Neural progenitor cell (in vitro differentiated cells): ENCODE measurements around the gene TNP1. TPM values are rescaled to one million over a fixed set of nuclear protein-coding genes. Genes with fewer than 3 reads are reported as not detected.

Experiments
- DNase-seq: peaks from one replicate; pipeline ENCODE4 v3.0.0-alpha.2; 2016; ENCODE audit warnings: low spot score
- H2AFZ ChIP-seq: fragments of 200-600 bp; sonication (generic); replicated peaks from 2 replicates; pipeline ENCODE4 v1.6.1; 2016; ENCODE audit warnings: antibody characterized with exemption
- H3F3A ChIP-seq: fragments of 200-600 bp; sonication (generic); 2 replicates; pipeline ENCODE4 v1.6.1; 2016; ENCODE audit warnings: antibody characterized with exemption, low read depth
- H3K27ac ChIP-seq: fragments of 200-600 bp; sonication (generic); 2 replicates; pipeline ENCODE4 v1.5.1; 2016; ENCODE audit warnings: mild to moderate bottlenecking
- H3K27me3 ChIP-seq: fragments of 200-600 bp; sonication (generic); 2 replicates; pipeline ENCODE4 v1.6.1; 2016; ENCODE audit warnings: mild to moderate bottlenecking, moderate library complexity
- H3K36me3 ChIP-seq: fragments of 200-600 bp; sonication (generic); 2 replicates; pipeline ENCODE4 v1.5.1; 2016
- H3K4me1 ChIP-seq: fragments of 200-600 bp; sonication (generic); 2 replicates; pipeline ENCODE4 v1.6.1; 2016; ENCODE audit warnings: mixed run types
- H3K4me2 ChIP-seq: fragments of 200-600 bp; sonication (generic); 2 replicates; pipeline ENCODE4 v1.6.1; 2016
- H3K4me3 ChIP-seq: fragments of 200-600 bp; sonication (generic); 2 replicates; pipeline ENCODE4 v1.5.1; 2016
- H3K79me2 ChIP-seq: fragments of 200-600 bp; sonication (generic); 2 replicates; pipeline ENCODE4 v1.6.1; 2016; ENCODE audit warnings: low read depth
- H3K9ac ChIP-seq: fragments of 200-600 bp; sonication (generic); 2 replicates; pipeline ENCODE4 v1.6.1; 2016
- H3K9me3 ChIP-seq: fragments of 200-600 bp; sonication (generic); 2 replicates; pipeline ENCODE4 v1.5.1; 2016; ENCODE audit warnings: low read depth
- H4K20me1 ChIP-seq: fragments of 200-600 bp; sonication (generic); 2 replicates; pipeline ENCODE4 v1.6.1; 2016; ENCODE audit warnings: low read depth
- H3K27ac Mint-ChIP-seq: 3 replicates; pipeline ENCODE4 v1.8.0; 2021; ENCODE audit warnings: mixed read lengths
- H3K27me3 Mint-ChIP-seq: 2 replicates; pipeline ENCODE4 v1.8.0; 2022; ENCODE audit warnings: low read depth, mild to moderate bottlenecking, inconsistent platforms, moderate library complexity, mixed read lengths; ENCODE audit not compliant: insufficient read depth
- H3K36me3 Mint-ChIP-seq: 3 replicates; pipeline ENCODE4 v1.8.0; 2021; ENCODE audit warnings: mixed read lengths
- H3K4me1 Mint-ChIP-seq: 3 replicates; pipeline ENCODE4 v1.8.0; 2021; ENCODE audit warnings: mixed read lengths
- H3K4me3 Mint-ChIP-seq: 3 replicates; pipeline ENCODE4 v1.8.0; 2021; ENCODE audit warnings: mild to moderate bottlenecking, moderate library complexity, mixed read lengths
- H3K9me3 Mint-ChIP-seq: 3 replicates; pipeline ENCODE4 v1.8.0; 2020; ENCODE audit warnings: mixed read lengths
- EZH2 ChIP-seq: fragments of 200-600 bp; sonication (generic); IDR thresholded peaks from 2 replicates; pipeline ENCODE4 v1.6.1; 2017; ENCODE audit warnings: antibody characterized with exemption, mild to moderate bottlenecking, moderate library complexity
- EZH2phosphoT487 ChIP-seq: fragments of 200-600 bp; sonication (generic); IDR thresholded peaks from 2 replicates; pipeline ENCODE4 v1.6.1; 2017; ENCODE audit warnings: antibody characterized with exemption
- total RNA-seq: library from RNA; depleted of rRNA; stranded (reverse); fragments of >200 nt; gene quantifications from 2 replicates; pipeline ENCODE4 v1.2.3, GENCODE V29; 2015; ENCODE audit warnings: low replicate concordance
- TF ChIP-seq, protein P1 (sequence below): fragments of 200-600 bp; sonication (generic); IDR thresholded peaks from 2 replicates; pipeline ENCODE4 v1.5.1; 2017; ENCODE audit warnings: antibody characterized with exemption, mild to moderate bottlenecking

The TNP1 gene
- total RNA-seq, 1 donor from 2014 or later, result not detected

DNA sequence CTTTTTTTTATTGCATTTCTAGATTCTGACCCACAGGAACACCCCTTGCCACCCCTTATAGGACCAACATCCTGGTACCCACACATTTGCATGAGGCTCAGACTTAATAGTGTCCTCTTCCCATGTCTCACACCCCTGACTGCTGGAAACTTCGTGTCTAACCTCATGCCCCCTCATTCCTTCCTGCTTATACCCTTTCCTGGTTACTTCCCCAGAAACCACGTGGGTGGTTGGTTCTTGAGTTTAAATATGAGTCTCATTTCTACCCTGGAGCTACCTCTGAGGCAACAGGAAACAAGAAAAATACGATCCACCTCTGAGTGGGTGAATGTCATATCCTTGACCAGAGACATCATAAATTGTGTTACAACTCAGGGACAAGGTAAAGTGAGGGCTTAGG lies 1.6 kb downstream of the TNP1 start:
- Histone ChIP-seq H3K79me2 (no peaks in the 10 kb centered on the region), H2AFZ (no peak overlapping the region), H3F3A (peaks cover 24% of the 10 kb centered on the region), H3K4me1 (peaks cover 32% of the 10 kb centered on the region), H3K4me2 (no peak overlapping the region), H3K9ac (no peak overlapping the region), H3K27me3 (no peaks in the 10 kb centered on the region), H3K27ac (no peak overlapping the region), H3K36me3 (no peaks in the 10 kb centered on the region), H4K20me1 (no peaks in the 10 kb centered on the region), H3K9me3 (no peaks in the 10 kb centered on the region), H3K4me3 (no peak overlapping the region)
- Mint-ChIP-seq H3K9me3 (peaks cover 3% of the 10 kb centered on the region), H3K27ac (no peak overlapping the region), H3K27me3 (peaks cover 2% of the 10 kb centered on the region), H3K4me3 (no peak overlapping the region), H3K36me3 (no peaks in the 10 kb centered on the region), H3K4me1 (peaks cover 35% of the 10 kb centered on the region)
- DNase-seq, result no peak
- TF ChIP-seq, protein P1, sequence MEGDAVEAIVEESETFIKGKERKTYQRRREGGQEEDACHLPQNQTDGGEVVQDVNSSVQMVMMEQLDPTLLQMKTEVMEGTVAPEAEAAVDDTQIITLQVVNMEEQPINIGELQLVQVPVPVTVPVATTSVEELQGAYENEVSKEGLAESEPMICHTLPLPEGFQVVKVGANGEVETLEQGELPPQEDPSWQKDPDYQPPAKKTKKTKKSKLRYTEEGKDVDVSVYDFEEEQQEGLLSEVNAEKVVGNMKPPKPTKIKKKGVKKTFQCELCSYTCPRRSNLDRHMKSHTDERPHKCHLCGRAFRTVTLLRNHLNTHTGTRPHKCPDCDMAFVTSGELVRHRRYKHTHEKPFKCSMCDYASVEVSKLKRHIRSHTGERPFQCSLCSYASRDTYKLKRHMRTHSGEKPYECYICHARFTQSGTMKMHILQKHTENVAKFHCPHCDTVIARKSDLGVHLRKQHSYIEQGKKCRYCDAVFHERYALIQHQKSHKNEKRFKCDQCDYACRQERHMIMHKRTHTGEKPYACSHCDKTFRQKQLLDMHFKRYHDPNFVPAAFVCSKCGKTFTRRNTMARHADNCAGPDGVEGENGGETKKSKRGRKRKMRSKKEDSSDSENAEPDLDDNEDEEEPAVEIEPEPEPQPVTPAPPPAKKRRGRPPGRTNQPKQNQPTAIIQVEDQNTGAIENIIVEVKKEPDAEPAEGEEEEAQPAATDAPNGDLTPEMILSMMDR, result no peak
- no peak for TF ChIP-seq EZH2
- no peak for TF ChIP-seq EZH2phosphoT487

DNA sequence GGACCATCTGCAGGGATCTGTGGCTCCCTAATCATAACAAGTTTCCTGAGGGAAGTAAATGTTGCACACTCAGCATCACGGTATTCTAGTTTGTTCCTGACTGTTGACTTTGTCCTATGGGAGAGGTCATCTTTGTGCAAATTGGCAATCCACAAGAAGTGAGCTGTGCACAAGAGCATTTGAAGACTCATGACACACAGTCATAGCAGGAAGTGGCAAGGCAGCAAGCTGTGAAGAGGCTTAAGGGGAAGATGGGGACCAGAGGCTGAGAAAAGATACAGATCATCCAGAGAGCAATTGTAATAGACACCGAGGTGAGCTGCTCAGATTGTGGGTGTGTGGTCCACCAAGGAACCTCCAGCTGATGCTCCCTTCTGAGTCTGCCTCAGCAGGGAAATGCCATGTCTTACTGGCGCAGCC lies 2.7 kb downstream of the TNP1 start:
- H3K9me3 ChIP-seq, result no peaks in the 10 kb centered on the region
- H3K27ac ChIP-seq, result peak overlapping the region; percentile 5
- TF ChIP-seq, protein P1, result no peak
- TF ChIP-seq EZH2phosphoT487 (no peak), EZH2 (no peak)
- Mint-ChIP-seq H3K36me3 (no peaks in the 10 kb centered on the region), H3K27me3 (peaks cover 2% of the 10 kb centered on the region), H3K4me3 (no peak overlapping the region), H3K4me1 (peaks cover 40% of the 10 kb centered on the region), H3K27ac (no peak overlapping the region), H3K9me3 (peaks cover 3% of the 10 kb centered on the region)
- H3K4me3 ChIP-seq, result no peak overlapping the region
- H3K27me3 ChIP-seq, result no peaks in the 10 kb centered on the region
- no peak overlapping the region for H3K9ac ChIP-seq
- H3K4me1 ChIP-seq, result peaks cover 39% of the 10 kb centered on the region
- H3F3A ChIP-seq, result peaks cover 24% of the 10 kb centered on the region
- no peaks in the 10 kb centered on the region for H4K20me1 ChIP-seq
- H3K36me3 ChIP-seq, result no peaks in the 10 kb centered on the region
- H3K4me2 ChIP-seq, result peak overlapping the region; percentile 14
- no peak overlapping the region for H2AFZ ChIP-seq
- peak; percentile 4 for DNase-seq
- no peaks in the 10 kb centered on the region for H3K79me2 ChIP-seq

DNA sequence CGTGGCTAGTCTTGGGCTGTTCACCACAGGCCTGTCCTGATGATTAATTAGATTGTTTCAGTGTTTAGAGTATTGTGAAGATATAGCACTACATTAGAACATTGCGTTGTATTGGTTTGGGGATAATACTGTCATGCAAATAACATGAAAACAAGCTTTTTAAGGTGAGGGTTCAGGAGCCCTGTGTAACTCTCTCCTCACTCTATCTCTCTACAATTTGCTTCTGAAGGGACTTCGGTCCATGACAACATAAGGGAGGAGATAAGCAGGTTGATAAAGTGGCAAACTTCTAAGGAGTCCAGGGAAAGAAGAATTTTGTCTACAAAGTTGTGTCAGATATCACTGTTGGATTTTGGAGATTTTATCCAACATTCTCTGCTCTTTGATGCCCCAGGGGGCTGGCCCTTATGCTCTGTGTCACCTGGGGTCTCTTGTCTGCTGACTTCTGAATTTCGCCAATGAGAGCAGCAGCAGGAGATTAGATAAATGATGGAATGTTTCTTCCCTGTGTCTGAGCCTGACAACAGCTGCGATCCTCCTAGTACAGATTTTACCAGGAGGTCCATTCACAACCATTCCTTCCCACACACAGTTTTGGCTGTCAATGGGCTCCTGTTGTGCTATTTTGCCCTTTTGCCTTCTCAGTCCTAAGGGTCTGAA lies 3.3 kb downstream of the TNP1 start:
- Histone ChIP-seq H3K4me3 (no peak overlapping the region), H2AFZ (no peak overlapping the region), H3K9ac (no peak overlapping the region), H3F3A (peaks cover 24% of the 10 kb centered on the region), H3K36me3 (no peaks in the 10 kb centered on the region), H3K27me3 (no peaks in the 10 kb centered on the region), H3K4me2 (peak overlapping the region; percentile 14), H3K4me1 (peaks cover 39% of the 10 kb centered on the region), H3K79me2 (no peaks in the 10 kb centered on the region), H4K20me1 (no peaks in the 10 kb centered on the region), H3K27ac (no peak overlapping the region), H3K9me3 (no peaks in the 10 kb centered on the region)
- Mint-ChIP-seq H3K36me3 (no peaks in the 10 kb centered on the region), H3K9me3 (peaks cover 3% of the 10 kb centered on the region), H3K4me1 (peaks cover 40% of the 10 kb centered on the region), H3K27ac (peak overlapping the region; percentile 67), H3K4me3 (no peak overlapping the region), H3K27me3 (peaks cover 2% of the 10 kb centered on the region)
- TF ChIP-seq EZH2 (no peak), EZH2phosphoT487 (no peak)
- TF ChIP-seq, protein P1, result no peak
- DNase-seq, result peak; percentile 47
